HT1080 (cell line): ENCODE measurements around the gene CNGA3. TPM values are rescaled to one million over a fixed set of nuclear protein-coding genes. Genes with fewer than 3 reads are reported as not detected.
"Not testable (repeated sequence)": the region's sequence is repeated elsewhere in the genome, so short reads cannot be mapped to it uniquely, and the experiment has no call there.

Experiments used
- DNase-seq: peaks from one replicate; pipeline ENCODE4 v3.0.0-alpha.2; 2015; ENCODE audit warnings: low read depth
- polyA plus RNA-seq, 2 experiments: library from polyadenylated mRNA; depleted of rRNA; stranded (reverse); fragments of >200 nt; gene quantifications; 2 replicates each; pipeline ENCODE4 v1.2.3, GENCODE V29; 2015
- total RNA-seq: library from RNA; depleted of rRNA; stranded (reverse); fragments of >200 nt; shearing (Covaris generic); gene quantifications from 2 replicates; pipeline ENCODE4 v1.2.3, GENCODE V29; 2014; rRNA removed

CNGA3 gene
- not detected in 2 replicates for total RNA-seq
- polyA plus RNA-seq (2015; cell fraction: cytosol; rRNA removed): not detected in 2 replicates
- not detected in 2 replicates for polyA plus RNA-seq (2015; cell fraction: nucleus; rRNA removed)

GRCh38 chr2:98346311-98347236 is at the start of gene CNGA3:
Gene CNGA3, plus strand, starts transcription at chr2:98346456. Its CDS starts 23,520 bp downstream, at chr2:98369976.
- DNase-seq: no peak

GRCh38 chr2:98297817-98298682 is 48.2 kb upstream of the CNGA3 start:
- DNase-seq: no peak

GRCh38 chr2:98298683-98299164 is 47.5 kb upstream of the CNGA3 start:
- DNase-seq: no peak

- DNase-seq: no peak
Measured at GRCh38 chr2:98299211-98299905, 46.9 kb upstream of the CNGA3 start.

GRCh38 chr2:98300141-98300874 is 45.9 kb upstream of the CNGA3 start:
- no peak for DNase-seq

GRCh38 chr2:98301469-98301868 is 44.8 kb upstream of the CNGA3 start:
- DNase-seq: no peak

- not testable (repeated sequence) for DNase-seq
Measured at GRCh38 chr2:98307131-98307696, 39.0 kb upstream of the CNGA3 start.

- peak; percentile 17 for DNase-seq
Measured at GRCh38 chr2:98308068-98308467, 38.2 kb upstream of the CNGA3 start.

- DNase-seq: no peak
Measured at GRCh38 chr2:98308532-98308931, 37.7 kb upstream of the CNGA3 start.

GRCh38 chr2:98309580-98309979 is 36.7 kb upstream of the CNGA3 start:
- DNase-seq: no peak

GRCh38 chr2:98310010-98310409 is 36.2 kb upstream of the CNGA3 start:
- no peak for DNase-seq

GRCh38 chr2:98311090-98311489 is 35.2 kb upstream of the CNGA3 start:
- no peak for DNase-seq

- DNase-seq: no peak
Measured at GRCh38 chr2:98311771-98312545, 34.3 kb upstream of the CNGA3 start.

- no peak for DNase-seq
Measured at GRCh38 chr2:98313492-98314250, 32.6 kb upstream of the CNGA3 start.

- no peak for DNase-seq
Measured at GRCh38 chr2:98314251-98314650, 32.0 kb upstream of the CNGA3 start.

- no peak for DNase-seq
Measured at GRCh38 chr2:98315957-98316356, 30.3 kb upstream of the CNGA3 start.

- no peak for DNase-seq
Measured at GRCh38 chr2:98317214-98317613, 29.0 kb upstream of the CNGA3 start.

- not testable (repeated sequence) for DNase-seq
Measured at GRCh38 chr2:98320171-98320570, 26.1 kb upstream of the CNGA3 start.
